Measurements from ENCODE around the gene OPN3. TPM values are rescaled to one million over a fixed set of nuclear protein-coding genes. Genes with fewer than 3 reads are reported as not detected.

OPN3 gene
- 24.6 and 38.6 TPM in 2 replicates for total RNA-seq

GRCh38 chr1:241640149-241640866 is at the start of gene OPN3, which contains the start of gene CHML:
Gene OPN3, minus strand, starts transcription at chr1:241640369. Its CDS starts 115 bp downstream, at chr1:241640254.
Gene CHML, minus strand, starts transcription at chr1:241640369. Its CDS starts 4,603 bp downstream, at chr1:241635766.

GRCh38 chr1:241652012-241652411 is 11.8 kb upstream of the OPN3 start, which contains the start of gene WDR64:
Gene WDR64, plus strand, starts transcription at chr1:241652281. Its CDS starts 204 bp downstream, at chr1:241652485.

Other genes starting within 250 kb of the OPN3 start
- 57.6 and 70.5 TPM in 2 replicates for gene FH, start 120.6 kb downstream of the OPN3 start, total RNA-seq
- gene KMO, start 108.0 kb downstream of the OPN3 start, total RNA-seq, result under 0.01 TPM in 1 of 2 replicates, not detected in the other
- gene CHML, start within 50 bp of the OPN3 start, total RNA-seq, result 9.2 and 17.5 TPM in 2 replicates
- not detected in 2 replicates for gene WDR64, start 11.9 kb upstream of the OPN3 start, total RNA-seq
- gene EXO1, start 207.8 kb upstream of the OPN3 start, total RNA-seq, result 2.4 and 7.9 TPM in 2 replicates